BJ (cell line): ENCODE data around the gene MYO9B. TPM values are rescaled to one million over a fixed set of nuclear protein-coding genes. Genes with fewer than 3 reads are reported as not detected.

Source experiments
- CTCF ChIA-PET: fragments of 350-600 bp; formaldehyde crosslinking; extraction: SDS; loops from one replicate; lab custom pipeline; 2021; ENCODE audit warnings: antibody characterized with exemption, inconsistent platforms; lab: Yijun Ruan, JAX
- POLR2A ChIA-PET: fragments of 300-600 bp; sonication (Branson Sonifier 250); formaldehyde crosslinking; extraction: SDS; loops from one replicate; lab custom pipeline; 2021; ENCODE audit warnings: antibody characterized with exemption; lab: Charles Lee
- DNase-seq: peaks from one replicate; pipeline ENCODE4 v3.0.0-alpha.2; 2011; ENCODE audit warnings: low read depth
- H3K27me3 ChIP-seq: 2 replicates; pipeline ENCODE4 v1.6.0; 2011; ENCODE audit warnings: low read length; ENCODE audit not compliant: control insufficient read depth, insufficient read depth
- H3K36me3 ChIP-seq: 2 replicates; pipeline ENCODE4 v1.5.1; 2011; ENCODE audit warnings: low read length; ENCODE audit not compliant: control insufficient read depth, insufficient read depth
- H3K4me3 ChIP-seq: 2 replicates; pipeline ENCODE4 v1.5.1; 2011; ENCODE audit warnings: low read depth, mild to moderate bottlenecking, control low read depth, low read length
- CTCF ChIP-seq: IDR thresholded peaks from 2 replicates; pipeline ENCODE4 v1.5.1; 2011; ENCODE audit warnings: low read depth, mild to moderate bottlenecking, control low read depth, inconsistent platforms, low read length, moderate library complexity; ENCODE audit not compliant: insufficient read depth
- polyA plus RNA-seq: library from polyadenylated mRNA; depleted of rRNA; stranded (reverse); fragments of >200 nt; gene quantifications from 2 replicates; pipeline ENCODE4 v1.2.3, GENCODE V29; 2011

Gene MYO9B
- polyA plus RNA-seq, 1 experiment, result 40.8 TPM

- POLR2A ChIA-PET, result no interaction called here
- CTCF ChIA-PET, result interaction anchor here (0.8 to 1.7 kb wide), 7 partner anchors 8 to 47 kb away, joined by 3 to 14 read pairs (median 5); partner anchors contain the start of gene OCEL1
- DNase-seq, result no peak
- Histone ChIP-seq H3K36me3 (peaks cover 27% of the 10 kb centered on the region), H3K27me3 (no peaks in the 10 kb centered on the region), H3K4me3 (peak overlapping the region; percentile 48)
- no peak for TF ChIP-seq CTCF
Measured at GRCh38 chr19:17235971-17236777, 160.6 kb downstream of the MYO9B start.

- ChIA-PET CTCF (interaction anchor here (1.5 kb wide), 1 partner anchor 46 kb away, joined by 5 read pairs; no protein-coding TSS in a partner anchor), POLR2A (no interaction called here)
- no peak overlapping the region for H3K4me3 ChIP-seq
- TF ChIP-seq CTCF, result no peak
- no peak for DNase-seq
- H3K36me3 ChIP-seq, result peaks cover 23% of the 10 kb centered on the region
- no peaks in the 10 kb centered on the region for H3K27me3 ChIP-seq
Measured at GRCh38 chr19:17236811-17237543, 161.4 kb downstream of the MYO9B start.

- ChIA-PET POLR2A (no interaction called here), CTCF (interaction anchor here (0.6 to 1.1 kb wide), 2 partner anchors 11 to 21 kb away, joined by 3 read pairs; no protein-coding TSS in a partner anchor)
- DNase-seq, result no peak
- Histone ChIP-seq H3K4me3 (no peak overlapping the region), H3K36me3 (peaks cover 17% of the 10 kb centered on the region), H3K27me3 (no peaks in the 10 kb centered on the region)
- TF ChIP-seq CTCF, result no peak
Measured at GRCh38 chr19:17237747-17238706, 162.4 kb downstream of the MYO9B start.

GRCh38 chr19:17240062-17240752 is 164.6 kb downstream of the MYO9B start:
- Histone ChIP-seq H3K4me3 (no peak overlapping the region), H3K36me3 (peaks cover 11% of the 10 kb centered on the region), H3K27me3 (no peaks in the 10 kb centered on the region)
- POLR2A ChIA-PET, result no interaction called here
- TF ChIP-seq CTCF, result no peak
- CTCF ChIA-PET, result no interaction called here
- no peak for DNase-seq
